ENCODE results near the gene PITPNC1. TPM values are rescaled to one million over a fixed set of nuclear protein-coding genes. Genes with fewer than 3 reads are reported as not detected.

PITPNC1 gene
- total and polyA plus RNA-seq, 12 donors: 4.9 to 33.0 (median 14.0) TPM

DNA sequence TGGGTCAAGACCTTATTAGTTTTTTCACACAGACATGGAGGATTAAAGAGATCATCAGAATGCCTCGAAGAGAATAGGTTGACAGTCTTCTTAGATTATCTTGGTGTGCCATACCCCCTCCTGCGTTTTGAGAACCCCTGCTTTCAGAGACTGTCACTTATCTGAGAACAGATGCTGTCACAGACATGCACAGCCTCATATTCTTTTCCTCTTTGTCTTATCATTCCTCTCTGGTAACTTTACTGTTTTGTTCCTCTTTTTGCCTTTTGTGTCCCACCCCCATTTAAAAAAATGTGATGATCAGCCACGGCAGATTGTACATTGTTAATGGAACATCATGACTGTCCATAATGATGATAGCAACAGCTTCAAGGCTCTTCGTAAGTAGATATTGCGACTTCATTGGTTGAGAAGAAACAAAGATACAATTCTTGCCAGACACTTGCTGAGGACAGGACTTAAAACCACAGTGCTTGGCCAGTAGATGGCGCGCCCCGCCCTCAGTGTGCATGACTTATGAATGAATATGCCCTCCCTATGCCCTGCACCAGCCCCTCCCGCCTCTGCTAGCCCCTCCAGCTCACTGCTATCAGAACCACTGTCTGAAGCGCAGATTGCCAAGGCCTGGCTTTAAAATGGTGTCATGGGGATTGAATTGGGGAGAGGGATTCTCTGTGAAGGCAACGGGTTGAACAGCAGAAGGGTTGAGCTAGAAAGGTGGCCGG, 2.6 kb upstream of the PITPNC1 start:
- Histone ChIP-seq H3K9me3 (replicated peaks in 1 of 3) (no peaks in the 10 kb centered on the region), H3K4me3 (no peak overlapping the region), H3K4me1 (replicated peaks in 1 of 2) (peaks cover 0 to 19% of the 10 kb centered on the region in 2 donors), H3K27ac (no peak overlapping the region), H3K27me3 (no peaks in the 10 kb centered on the region), H3K36me3 (replicated peaks in 1 of 2) (no peaks in the 10 kb centered on the region)
- intact Hi-C loops (cut with DNase I): loop anchor here (5.0 kb wide), 3 partner anchors 103 to 313 kb away; no protein-coding TSS in a partner anchor
- TF ChIP-seq, protein P1, sequence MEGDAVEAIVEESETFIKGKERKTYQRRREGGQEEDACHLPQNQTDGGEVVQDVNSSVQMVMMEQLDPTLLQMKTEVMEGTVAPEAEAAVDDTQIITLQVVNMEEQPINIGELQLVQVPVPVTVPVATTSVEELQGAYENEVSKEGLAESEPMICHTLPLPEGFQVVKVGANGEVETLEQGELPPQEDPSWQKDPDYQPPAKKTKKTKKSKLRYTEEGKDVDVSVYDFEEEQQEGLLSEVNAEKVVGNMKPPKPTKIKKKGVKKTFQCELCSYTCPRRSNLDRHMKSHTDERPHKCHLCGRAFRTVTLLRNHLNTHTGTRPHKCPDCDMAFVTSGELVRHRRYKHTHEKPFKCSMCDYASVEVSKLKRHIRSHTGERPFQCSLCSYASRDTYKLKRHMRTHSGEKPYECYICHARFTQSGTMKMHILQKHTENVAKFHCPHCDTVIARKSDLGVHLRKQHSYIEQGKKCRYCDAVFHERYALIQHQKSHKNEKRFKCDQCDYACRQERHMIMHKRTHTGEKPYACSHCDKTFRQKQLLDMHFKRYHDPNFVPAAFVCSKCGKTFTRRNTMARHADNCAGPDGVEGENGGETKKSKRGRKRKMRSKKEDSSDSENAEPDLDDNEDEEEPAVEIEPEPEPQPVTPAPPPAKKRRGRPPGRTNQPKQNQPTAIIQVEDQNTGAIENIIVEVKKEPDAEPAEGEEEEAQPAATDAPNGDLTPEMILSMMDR (IDR thresholded peaks at IDR 0.05): peak; percentile 79 to 88 (median 84)
- TF ChIP-seq POLR2A (IDR thresholded peaks at IDR 0.05): no peak
- WGBS, 4 donors: 14 to 16% (median 15%) methylated on average over 10 to 12 of the region's 12 CpGs
- peak; percentile 85 to 94 (median 90) for DNase-seq

DNA sequence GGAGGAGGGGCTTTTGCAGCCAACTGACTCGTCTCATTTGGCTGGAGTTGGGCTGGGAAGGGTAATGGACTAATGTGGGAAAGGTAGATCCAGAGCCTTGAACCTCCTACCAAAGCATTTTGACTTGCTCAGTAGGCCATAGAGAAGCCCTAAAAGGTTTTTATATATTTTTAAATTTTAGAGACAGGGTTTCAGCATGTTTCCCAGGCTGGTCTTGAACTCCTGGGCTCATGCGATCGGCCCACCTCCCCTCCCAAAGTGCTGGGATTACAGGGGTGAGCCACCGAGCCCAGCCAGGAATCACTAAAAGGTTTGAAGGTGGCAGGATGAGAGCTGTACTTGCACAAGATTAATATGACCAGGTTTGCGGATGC, 2.0 kb upstream of the PITPNC1 start:
- Histone ChIP-seq H3K27me3 (no peaks in the 10 kb centered on the region), H3K9me3 (replicated peaks in 1 of 3) (no peaks in the 10 kb centered on the region), H3K4me3 (no peak overlapping the region), H3K36me3 (replicated peaks in 1 of 2) (no peaks in the 10 kb centered on the region), H3K27ac (no peak overlapping the region), H3K4me1 (replicated peaks in 1 of 2) (peaks cover 0 to 19% of the 10 kb centered on the region in 2 donors)
- WGBS, 4 donors: 68 to 71% (median 69%) methylated on average over 5 of the region's 5 CpGs
- TF ChIP-seq, protein P1 (IDR thresholded peaks at IDR 0.05): no peak
- TF ChIP-seq POLR2A (IDR thresholded peaks at IDR 0.05): no peak
- intact Hi-C loops (cut with DNase I): loop anchor here (5.0 kb wide), 3 partner anchors 102 to 312 kb away; no protein-coding TSS in a partner anchor
- DNase-seq: no peak

DNA sequence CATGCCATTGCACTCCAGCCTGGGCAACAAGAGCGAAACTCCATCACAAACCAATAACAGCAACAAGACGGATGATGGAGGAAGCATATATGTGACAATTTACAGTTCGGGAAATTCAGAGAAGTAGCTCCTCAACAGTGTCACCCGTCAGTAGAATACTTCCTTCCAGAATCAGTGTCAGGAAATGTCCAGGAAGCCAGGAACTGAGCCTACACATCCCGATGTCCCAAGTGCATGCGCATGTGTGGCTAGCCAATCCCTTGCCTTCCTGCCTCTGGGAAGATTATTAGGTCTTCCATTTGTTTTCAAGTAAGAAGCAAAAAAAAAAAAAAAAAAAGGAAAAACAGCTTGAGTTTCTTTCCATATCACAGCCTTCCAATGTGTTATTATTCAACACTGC, 1.4 kb upstream of the PITPNC1 start:
- H3K27me3 ChIP-seq: no peaks in the 10 kb centered on the region
- WGBS, 4 donors: 63 to 80% (median 74%) methylated on average over 6 of the region's 6 CpGs

DNA sequence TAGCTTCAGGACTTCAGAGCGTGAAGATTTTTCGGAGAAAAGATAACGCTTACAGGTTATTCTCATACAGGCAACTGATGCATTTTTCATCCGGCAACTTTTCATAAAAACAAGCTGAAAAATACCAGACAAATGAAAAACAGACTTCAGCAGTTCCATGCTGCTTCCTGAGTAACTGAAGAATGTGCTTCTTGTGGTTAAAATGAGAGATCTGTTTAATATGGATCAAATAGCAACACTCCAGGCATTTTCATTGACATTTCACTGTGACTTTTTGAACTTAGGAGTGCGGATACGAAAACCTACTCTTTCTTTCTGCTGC, 705 bp upstream of the PITPNC1 start:
- Histone ChIP-seq H3K4me1 (replicated peaks in 1 of 2) (peaks cover 0 to 19% of the 10 kb centered on the region in 2 donors), H3K9me3 (replicated peaks in 1 of 3) (no peaks in the 10 kb centered on the region), H3K4me3 (peak overlapping the region in 1 of 4 donors; percentile 95), H3K27ac (peak overlapping the region in 4 of 5 donors; percentile 84 to 98 (median 92)), H3K27me3 (no peaks in the 10 kb centered on the region), H3K36me3 (replicated peaks in 1 of 2) (no peaks in the 10 kb centered on the region)
- TF ChIP-seq, protein P1 (IDR thresholded peaks at IDR 0.05): no peak
- TF ChIP-seq POLR2A (IDR thresholded peaks at IDR 0.05): no peak
- WGBS, 4 donors: 27 to 37% (median 33%) methylated on average over 6 of the region's 6 CpGs
- DNase-seq: no peak
- intact Hi-C loops (cut with DNase I): loop anchor here (5.0 kb wide), 3 partner anchors 101 to 311 kb away; no protein-coding TSS in a partner anchor

More for the DNA sequence above, 1.4 kb upstream of the PITPNC1 start:
- Histone ChIP-seq H3K9me3 (replicated peaks in 1 of 3) (no peaks in the 10 kb centered on the region), H3K4me3 (no peak overlapping the region), H3K4me1 (replicated peaks in 1 of 2) (peaks cover 0 to 19% of the 10 kb centered on the region in 2 donors), H3K36me3 (replicated peaks in 1 of 2) (no peaks in the 10 kb centered on the region), H3K27ac (peak overlapping the region in 1 of 5 donors; percentile 90)
- DNase-seq: peak in 1 of 7 donors; percentile 30
- TF ChIP-seq, protein P1 (IDR thresholded peaks at IDR 0.05): no peak
- TF ChIP-seq POLR2A (IDR thresholded peaks at IDR 0.05): no peak
- intact Hi-C loops (cut with DNase I): loop anchor here (5.0 kb wide), 3 partner anchors 102 to 312 kb away; no protein-coding TSS in a partner anchor

Measured in adrenal gland (tissue), 12 donors.